ENCODE results near the gene CABP2.
"Not testable (repeated sequence)": the region's sequence is repeated elsewhere in the genome, so short reads cannot be mapped to it uniquely, and the experiment has no call there.

The CABP2 gene

GRCh38 chr11:67548555-67549110, 25.4 kb upstream of the CABP2 start:
- DNase-seq: no peak
- H3K9me3 Mint-ChIP-seq: peaks cover 32% of the 10 kb centered on the region
- no peak overlapping the region for H3K27ac Mint-ChIP-seq

GRCh38 chr11:67548112-67548511, 24.9 kb upstream of the CABP2 start:
- H3K27me3 Mint-ChIP-seq (ENCODE audit: low read depth, poor library complexity); H3K4me1 Mint-ChIP-seq; H3K36me3 Mint-ChIP-seq (ENCODE audit: low read depth); H3K4me3 Mint-ChIP-seq; H3K27ac Mint-ChIP-seq; DNase-seq: not testable (repeated sequence)
- peaks cover 32% of the 10 kb centered on the region for H3K9me3 Mint-ChIP-seq

More at GRCh38 chr11:67548555-67549110, 25.4 kb upstream of the CABP2 start:
- H3K4me3 Mint-ChIP-seq: no peak overlapping the region
- H3K4me1 Mint-ChIP-seq: peaks cover 4% of the 10 kb centered on the region
- H3K27me3 Mint-ChIP-seq (ENCODE audit: low read depth, poor library complexity): peaks cover 10% of the 10 kb centered on the region
- H3K36me3 Mint-ChIP-seq (ENCODE audit: low read depth): peaks cover 7% of the 10 kb centered on the region
- no peak for TF ChIP-seq CTCF (IDR thresholded peaks at IDR 0.05)

GRCh38 chr11:67545280-67545679, 22.0 kb upstream of the CABP2 start:
- Mint-ChIP-seq H3K9me3 (peaks cover 5% of the 10 kb centered on the region), H3K4me3 (no peak overlapping the region), H3K27ac (no peak overlapping the region), H3K4me1 (peaks cover 13% of the 10 kb centered on the region), H3K27me3 (ENCODE audit: low read depth, poor library complexity) (peaks cover 3% of the 10 kb centered on the region), H3K36me3 (ENCODE audit: low read depth) (no peaks in the 10 kb centered on the region)
- DNase-seq: no peak
- TF ChIP-seq CTCF (IDR thresholded peaks at IDR 0.05): no peak

- Mint-ChIP-seq H3K9me3 (no peaks in the 10 kb centered on the region), H3K4me3 (no peak overlapping the region), H3K36me3 (ENCODE audit: low read depth) (no peaks in the 10 kb centered on the region), H3K27ac (no peak overlapping the region), H3K27me3 (ENCODE audit: low read depth, poor library complexity) (peaks cover 3% of the 10 kb centered on the region), H3K4me1 (peaks cover 13% of the 10 kb centered on the region)
- no peak for TF ChIP-seq CTCF (IDR thresholded peaks at IDR 0.05)
- no peak for DNase-seq
Observed at GRCh38 chr11:67544616-67545242, 21.5 kb upstream of the CABP2 start.

GRCh38 chr11:67543585-67543984, 20.3 kb upstream of the CABP2 start:
- Mint-ChIP-seq H3K4me1 (peaks cover 13% of the 10 kb centered on the region), H3K4me3 (no peak overlapping the region), H3K27ac (no peak overlapping the region), H3K36me3 (ENCODE audit: low read depth) (no peaks in the 10 kb centered on the region), H3K27me3 (ENCODE audit: low read depth, poor library complexity) (peaks cover 4% of the 10 kb centered on the region), H3K9me3 (no peaks in the 10 kb centered on the region)
- DNase-seq: no peak
- TF ChIP-seq CTCF (IDR thresholded peaks at IDR 0.05): no peak

- DNase-seq: no peak
- no peak for TF ChIP-seq CTCF (IDR thresholded peaks at IDR 0.05)
- Mint-ChIP-seq H3K9me3 (peaks cover 6% of the 10 kb centered on the region), H3K27me3 (ENCODE audit: low read depth, poor library complexity) (peaks cover 6% of the 10 kb centered on the region), H3K27ac (no peak overlapping the region), H3K36me3 (ENCODE audit: low read depth) (no peaks in the 10 kb centered on the region), H3K4me1 (peaks cover 13% of the 10 kb centered on the region), H3K4me3 (no peak overlapping the region)
Observed at GRCh38 chr11:67542971-67543370, 19.7 kb upstream of the CABP2 start.
